Hematopoietic multipotent progenitor cell (in vitro differentiated cells): ENCODE results near the gene GPC6. TPM values are rescaled to one million over a fixed set of nuclear protein-coding genes. Genes with fewer than 3 reads are reported as not detected.
"Not testable (repeated sequence)": the region's sequence is repeated elsewhere in the genome, so short reads cannot be mapped to it uniquely, and the experiment has no call there.

Experiments used
- DNase-seq, 3 donors: peaks; one replicate each; pipeline ENCODE4 v3.0.0-alpha.2; 2011 to 2015; ENCODE audit warnings: low read depth in 2 of 3, low spot score in 2 of 3
- total RNA-seq: library from RNA; depleted of rRNA; stranded (reverse); fragments of >200 nt; gene quantifications from one replicate; pipeline ENCODE4 v1.2.3, GENCODE V29; 2012

The GPC6 gene
- total RNA-seq, 1 donor: 0.54 TPM

- no peak for DNase-seq
Observed at GRCh38 chr13:94251831-94252608, 1025.4 kb downstream of the GPC6 start.

DNA sequence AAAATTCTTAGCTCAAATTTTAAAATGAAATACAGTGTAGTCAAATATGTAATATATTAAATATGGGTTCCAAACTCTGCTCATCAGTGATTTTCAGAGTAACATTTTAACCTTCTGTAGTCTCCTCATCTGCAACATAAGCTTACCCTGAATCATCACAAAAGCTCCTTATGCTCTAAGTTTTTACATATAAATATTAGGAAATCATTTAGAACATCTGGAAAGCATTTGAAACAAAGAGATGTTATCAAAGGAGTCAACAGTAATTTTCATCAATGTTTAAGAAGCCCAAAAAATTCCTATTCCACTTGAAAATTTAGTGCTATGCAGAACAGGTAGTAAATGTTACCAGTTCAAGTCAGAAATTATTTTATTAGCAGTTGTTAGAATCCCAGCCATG is 1028.1 kb downstream of the GPC6 start:
- DNase-seq: no peak

- no peak for DNase-seq
Observed at GRCh38 chr13:94256721-94257120, 1030.1 kb downstream of the GPC6 start.

DNA sequence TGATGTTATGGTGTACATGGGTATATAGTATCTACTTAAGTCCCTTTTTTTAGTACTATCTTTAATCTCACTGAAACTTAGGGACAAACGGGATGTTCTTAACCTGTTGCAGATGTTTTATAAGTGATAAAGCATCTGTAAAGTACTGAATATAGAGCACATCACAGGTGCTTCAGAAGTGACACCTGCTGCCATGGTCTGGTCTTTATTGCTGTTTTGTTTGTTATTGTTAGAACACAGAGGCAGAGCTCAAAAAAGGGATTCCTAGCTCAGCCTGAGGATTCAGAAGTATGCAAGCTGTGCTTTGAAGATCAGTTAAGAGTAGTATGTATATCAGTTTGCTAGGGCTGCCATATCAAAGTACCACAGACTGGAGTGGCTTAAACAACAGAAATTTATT is 1033.4 kb downstream of the GPC6 start:
- DNase-seq: no peak

DNA sequence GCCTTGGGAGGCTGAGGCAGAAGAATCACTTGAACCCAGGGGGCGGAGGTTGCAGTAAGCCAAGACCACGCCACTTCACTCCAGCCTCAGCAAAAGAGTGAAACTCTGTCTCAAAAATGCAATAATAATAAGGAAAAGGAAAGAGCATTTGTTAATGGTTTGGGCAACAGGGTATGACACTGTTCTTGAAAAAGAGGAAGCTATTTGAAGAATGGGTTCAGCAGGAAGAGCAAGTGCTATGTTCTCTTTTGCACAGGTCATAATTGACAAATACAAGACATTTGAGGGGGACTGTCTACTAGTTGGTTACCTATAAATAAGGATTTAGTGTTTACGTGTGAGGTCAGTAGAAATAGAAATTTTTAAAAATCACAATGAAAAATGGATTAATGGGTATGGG is 1034.6 kb downstream of the GPC6 start:
- DNase-seq: peak in 1 of 3 donors; percentile 23

DNA sequence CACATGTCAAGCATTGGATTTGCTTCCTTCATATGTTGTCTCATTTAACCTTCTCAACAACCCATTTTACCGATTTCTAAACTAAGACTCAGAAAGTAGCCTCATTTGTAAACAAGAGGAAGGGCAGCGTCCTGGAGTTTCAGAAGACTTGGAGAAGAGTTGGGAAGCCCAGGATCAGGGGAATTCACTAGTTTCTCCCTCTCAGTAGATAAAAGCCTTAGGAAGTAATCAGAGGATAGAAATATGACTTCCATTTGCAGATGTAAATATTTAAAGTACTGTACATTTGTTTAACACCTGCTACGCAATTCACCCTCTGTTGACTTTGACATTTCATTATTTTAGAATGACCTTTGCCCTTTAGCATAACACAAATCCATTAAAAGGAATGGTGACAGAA is 1036.4 kb downstream of the GPC6 start:
- no peak for DNase-seq

DNA sequence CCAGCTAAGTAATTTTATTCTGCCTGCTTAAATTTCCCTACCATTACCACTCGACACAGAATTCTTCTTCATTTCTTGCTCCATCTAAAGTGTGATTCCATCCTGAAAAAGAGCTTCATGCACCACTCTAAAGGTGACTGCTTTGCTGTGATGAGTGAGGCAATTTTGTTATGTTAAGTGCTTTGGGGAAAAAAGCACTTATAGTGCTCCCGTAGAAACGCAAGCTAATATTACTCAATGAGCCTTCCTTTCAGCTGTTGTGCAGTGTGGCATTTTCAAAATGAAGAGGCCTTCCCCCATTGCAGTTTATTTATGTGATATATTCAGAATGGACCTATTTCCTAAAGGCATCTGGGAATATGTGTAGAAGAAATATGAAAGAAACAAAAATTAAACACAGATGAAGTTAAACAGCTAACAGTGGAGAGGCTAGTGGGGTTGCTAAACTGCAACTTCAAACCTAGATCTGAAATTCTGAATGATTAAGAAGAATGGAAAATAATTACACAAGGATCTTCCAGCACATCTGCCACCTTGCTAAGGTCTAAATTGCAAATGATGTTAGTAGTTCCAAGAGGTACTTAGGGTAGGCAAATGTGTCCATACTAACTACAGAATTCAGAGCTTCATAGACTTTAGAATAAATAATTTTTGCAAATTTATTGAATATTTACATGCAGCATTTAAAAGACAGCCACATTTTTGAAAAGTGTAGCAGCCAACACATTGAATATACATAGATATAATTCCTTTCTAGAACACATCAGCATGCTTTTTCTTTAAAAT is 1041.2 kb downstream of the GPC6 start:
- DNase-seq: no peak

- DNase-seq: no peak
Observed at GRCh38 chr13:94268661-94269060, 1042.1 kb downstream of the GPC6 start.

- DNase-seq: no peak
Observed at GRCh38 chr13:94269557-94269956, 1043.0 kb downstream of the GPC6 start.

DNA sequence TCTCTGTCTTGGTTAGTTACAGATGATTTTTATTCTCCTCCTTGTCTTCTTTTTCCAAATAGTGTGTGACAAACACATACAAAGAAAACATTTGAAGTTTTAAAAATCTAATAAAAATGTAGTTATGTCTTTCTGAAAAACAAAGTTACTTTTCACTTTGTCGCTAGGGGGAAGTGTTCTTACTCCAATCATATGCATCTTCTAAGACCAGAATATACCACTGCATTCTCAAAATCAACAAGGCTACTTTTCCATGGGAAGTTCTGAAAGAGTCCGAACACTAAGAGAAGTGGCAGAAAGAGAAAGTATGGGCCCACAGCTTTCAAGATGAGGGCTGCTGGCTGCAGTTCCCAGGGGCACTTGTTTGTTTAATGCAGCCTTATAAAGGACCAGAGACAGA is 1043.9 kb downstream of the GPC6 start:
- no peak for DNase-seq

- DNase-seq: no peak
Observed at GRCh38 chr13:94272038-94272437, 1045.4 kb downstream of the GPC6 start.

DNA sequence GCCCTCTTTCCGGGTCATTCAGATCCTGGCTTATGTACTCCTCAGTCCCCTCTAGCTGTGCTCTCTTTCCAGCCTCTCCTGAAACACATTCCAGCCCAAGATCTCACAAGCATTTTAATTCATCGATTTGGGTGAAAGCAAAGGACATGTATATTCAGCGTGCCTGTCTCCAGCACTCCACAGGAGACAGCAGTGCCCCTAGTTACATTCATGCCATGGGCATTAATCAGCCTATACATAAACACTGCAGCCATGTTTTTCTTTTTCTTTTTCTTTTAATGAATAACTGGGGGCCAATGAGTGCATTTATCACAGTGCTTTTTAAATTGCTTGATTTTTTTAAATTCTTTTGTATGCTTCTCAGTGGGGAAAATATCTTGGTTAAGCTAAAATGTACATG is 1053.7 kb downstream of the GPC6 start:
- DNase-seq: no peak

GRCh38 chr13:94280845-94281244 is 1054.2 kb downstream of the GPC6 start:
- DNase-seq: no peak

DNA sequence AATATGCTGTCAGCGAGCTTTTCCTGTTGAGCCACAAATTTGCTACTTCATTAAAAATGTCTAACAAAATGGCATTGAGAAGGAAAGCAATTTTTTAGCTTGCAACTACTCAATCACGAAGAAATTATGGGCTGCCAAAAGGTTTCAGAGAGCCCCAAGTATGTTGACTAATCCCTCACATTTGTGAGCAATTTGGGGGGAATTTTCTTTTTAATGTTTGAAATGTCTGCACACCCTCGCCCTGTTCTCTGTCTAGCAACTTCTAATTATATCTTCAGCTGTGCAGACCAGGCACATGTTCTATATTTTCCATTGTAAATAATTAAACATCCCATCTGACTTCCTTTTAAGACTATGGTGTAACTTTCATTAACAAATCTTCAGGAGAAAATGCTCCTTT is 1060.0 kb downstream of the GPC6 start:
- no peak for DNase-seq

DNA sequence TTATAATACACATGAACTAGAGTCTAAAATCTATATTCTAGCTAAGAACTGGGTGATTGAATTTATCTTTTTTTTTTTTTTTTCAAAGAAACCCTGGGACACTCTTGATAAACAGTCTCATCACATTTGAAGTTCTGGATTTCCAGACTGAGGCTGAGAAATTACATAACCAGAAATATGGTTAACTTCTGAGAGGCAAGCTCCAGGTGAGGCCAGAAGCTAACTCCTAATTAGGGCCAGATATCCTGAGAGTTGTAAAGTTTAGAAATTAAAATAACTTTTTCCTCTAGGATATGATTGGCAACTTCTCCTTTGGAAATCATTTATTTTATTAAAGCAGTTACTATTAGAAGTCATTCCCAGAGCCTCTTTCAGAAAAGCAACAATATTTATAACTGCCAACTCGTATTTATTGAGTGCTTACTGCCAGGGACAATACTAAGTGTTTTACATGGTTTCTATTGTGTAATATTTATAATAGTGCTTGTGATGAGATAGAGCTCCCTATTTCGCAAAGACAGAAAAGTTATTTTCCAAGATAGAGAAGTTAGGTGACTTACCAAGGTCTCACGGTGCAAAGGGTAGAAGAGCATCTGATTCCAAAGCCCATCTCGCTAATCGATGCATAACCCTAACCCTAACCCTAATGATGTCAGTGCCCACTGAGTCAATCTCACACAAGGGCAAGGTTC is 1065.2 kb downstream of the GPC6 start:
- no peak for DNase-seq

- no peak for DNase-seq
Observed at GRCh38 chr13:94292323-94292640, 1065.7 kb downstream of the GPC6 start.

DNA sequence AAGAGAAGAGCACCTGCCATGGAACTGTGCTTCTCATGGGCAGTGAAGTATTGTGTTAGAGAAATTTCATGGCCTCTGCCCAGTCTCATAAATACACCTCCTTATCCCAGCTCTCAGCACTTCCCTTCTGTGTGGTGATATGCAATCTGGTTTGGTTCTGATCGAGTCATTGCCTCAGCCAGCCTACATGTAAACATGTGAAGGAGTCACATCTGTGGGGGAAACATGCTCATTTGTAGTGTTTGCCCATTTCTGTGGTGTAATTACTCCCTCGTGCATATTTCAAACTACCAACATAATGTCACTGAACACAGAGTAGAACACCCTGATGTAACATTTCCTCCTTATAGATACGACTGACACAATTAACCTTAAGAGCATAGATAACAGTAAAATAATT is 1069.9 kb downstream of the GPC6 start:
- DNase-seq: no peak

DNA sequence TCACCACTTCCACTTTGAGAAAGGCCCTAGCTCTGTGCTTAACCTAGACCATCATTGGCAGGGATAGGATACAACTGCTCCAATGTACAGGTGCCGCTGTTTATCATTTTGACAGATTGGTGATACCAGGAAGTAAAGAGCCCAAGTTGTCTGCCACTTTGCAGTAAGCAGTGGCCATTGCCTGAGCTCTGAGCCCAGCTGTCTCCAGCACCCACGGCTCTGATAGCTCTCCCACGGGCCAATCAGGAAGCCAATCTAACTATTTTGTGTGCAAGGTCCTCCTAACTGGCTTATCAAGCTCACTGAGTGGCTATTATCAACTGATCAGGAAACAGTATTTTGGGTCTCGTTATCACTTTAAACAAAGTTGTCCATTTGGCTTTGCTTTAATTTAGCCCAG is 1071.7 kb downstream of the GPC6 start:
- no peak for DNase-seq

- no peak for DNase-seq
Observed at GRCh38 chr13:94300401-94300800, 1073.8 kb downstream of the GPC6 start.

DNA sequence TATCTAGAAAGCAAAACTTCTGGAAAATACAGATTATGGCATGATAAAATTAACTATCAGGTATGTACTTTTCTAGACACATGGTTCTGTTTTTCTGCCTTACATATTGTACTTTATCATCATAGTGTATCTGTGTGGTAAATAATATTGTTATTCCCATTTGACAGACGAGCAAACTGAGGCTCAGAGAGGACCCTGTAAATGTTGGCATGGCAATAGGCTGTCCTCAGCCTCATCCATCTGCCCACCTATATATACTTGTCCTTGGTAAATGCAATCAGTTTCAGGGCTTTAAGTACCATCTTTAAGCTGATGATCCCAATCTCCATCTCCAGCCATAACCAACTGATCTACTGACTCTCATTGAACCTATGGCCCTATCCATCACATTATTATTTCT is 1074.9 kb downstream of the GPC6 start:
- no peak for DNase-seq

- not testable (repeated sequence) for DNase-seq
Observed at GRCh38 chr13:94302847-94303565, 1076.4 kb downstream of the GPC6 start.
